HG03108 (cell line): ENCODE data around the gene ARFGEF3.

Source experiments
- ATAC-seq: cut with Tn5 transposase; IDR thresholded peaks from one replicate; pipeline ENCODE4 v1.9.1; 2021; ENCODE audit warnings: moderate library complexity; ENCODE audit not compliant: unreplicated experiment

Gene ARFGEF3

GRCh38 chr6:138387577-138388368 lies 226.0 kb downstream of the ARFGEF3 start:
- no peak for ATAC-seq

- no peak for ATAC-seq
Observed at GRCh38 chr6:138389551-138389950, 227.8 kb downstream of the ARFGEF3 start.
